HUES6 (cell line): Measurements from ENCODE around the gene CD300LD.

Source experiments
- H3K27ac ChIP-seq: 2 replicates; pipeline ENCODE4 v1.7.0; 2013; ENCODE audit warnings: low read depth, mild to moderate bottlenecking, low read length, inconsistent platforms
- H3K27me3 ChIP-seq: 2 replicates; pipeline ENCODE4 v1.6.1; 2013; ENCODE audit warnings: low read length; ENCODE audit not compliant: control insufficient read depth, insufficient read depth
- H3K36me3 ChIP-seq: 2 replicates; pipeline ENCODE4 v1.6.1; 2013; ENCODE audit warnings: low read length; ENCODE audit not compliant: control insufficient read depth, insufficient read depth
- H3K4me1 ChIP-seq: 2 replicates; pipeline ENCODE4 v1.6.1; 2013; ENCODE audit warnings: low read length; ENCODE audit not compliant: control insufficient read depth, insufficient read depth
- H3K4me3 ChIP-seq: 2 replicates; pipeline ENCODE4 v1.5.1; 2013; ENCODE audit warnings: low read depth, low read length
- H3K9ac ChIP-seq: one replicate; pipeline ENCODE4 v1.6.1; 2013; ENCODE audit warnings: mild to moderate bottlenecking, low read length
- H3K9me3 ChIP-seq: 2 replicates; pipeline ENCODE4 v1.6.1; 2013; ENCODE audit warnings: low read depth, low read length; ENCODE audit not compliant: control insufficient read depth, insufficient read depth

The CD300LD gene

GRCh38 chr17:74606050-74606449 is 14.0 kb upstream of the CD300LD start:
- H3K4me1 ChIP-seq = no peaks in the 10 kb centered on the region
- H3K27ac ChIP-seq = no peak overlapping the region
- no peaks in the 10 kb centered on the region for H3K36me3 ChIP-seq
- H3K4me3 ChIP-seq = no peak overlapping the region
- H3K9me3 ChIP-seq = no peaks in the 10 kb centered on the region
- peaks cover 34% of the 10 kb centered on the region; the same call in 1 of the 2 replicates for H3K27me3 ChIP-seq
- no peak overlapping the region for H3K9ac ChIP-seq

GRCh38 chr17:74605361-74605760 is 13.3 kb upstream of the CD300LD start:
- no peaks in the 10 kb centered on the region for H3K9me3 ChIP-seq
- no peak overlapping the region for H3K9ac ChIP-seq
- H3K36me3 ChIP-seq = no peaks in the 10 kb centered on the region
- peaks cover 30% of the 10 kb centered on the region; the same call in 1 of the 2 replicates for H3K27me3 ChIP-seq
- H3K27ac ChIP-seq = no peak overlapping the region
- H3K4me1 ChIP-seq = no peaks in the 10 kb centered on the region
- H3K4me3 ChIP-seq = no peak overlapping the region

GRCh38 chr17:74604761-74605160 is 12.7 kb upstream of the CD300LD start:
- no peak overlapping the region for H3K9ac ChIP-seq
- no peaks in the 10 kb centered on the region for H3K9me3 ChIP-seq
- H3K36me3 ChIP-seq = no peaks in the 10 kb centered on the region
- no peaks in the 10 kb centered on the region for H3K4me1 ChIP-seq
- H3K27me3 ChIP-seq = peaks cover 24% of the 10 kb centered on the region; the same call in 1 of the 2 replicates
- no peak overlapping the region for H3K4me3 ChIP-seq
- H3K27ac ChIP-seq = no peak overlapping the region

- Histone ChIP-seq H3K36me3 (no peaks in the 10 kb centered on the region), H3K9me3 (no peaks in the 10 kb centered on the region), H3K27me3 (peaks cover 24% of the 10 kb centered on the region; the same call in 1 of the 2 replicates), H3K27ac (no peak overlapping the region), H3K9ac (no peak overlapping the region), H3K4me1 (no peaks in the 10 kb centered on the region), H3K4me3 (no peak overlapping the region)
Measured at GRCh38 chr17:74604200-74604599, 12.1 kb upstream of the CD300LD start.

- Histone ChIP-seq H3K4me1 (no peaks in the 10 kb centered on the region), H3K27ac (no peak overlapping the region), H3K4me3 (no peak overlapping the region), H3K27me3 (peaks cover 23% of the 10 kb centered on the region; the same call in 1 of the 2 replicates), H3K9ac (no peak overlapping the region), H3K36me3 (no peaks in the 10 kb centered on the region), H3K9me3 (no peaks in the 10 kb centered on the region)
Measured at GRCh38 chr17:74603746-74604145, 11.7 kb upstream of the CD300LD start.

GRCh38 chr17:74603037-74603635 is 11.1 kb upstream of the CD300LD start:
- Histone ChIP-seq H3K27ac (no peak overlapping the region), H3K9ac (no peak overlapping the region), H3K4me3 (no peak overlapping the region), H3K36me3 (no peaks in the 10 kb centered on the region), H3K9me3 (no peaks in the 10 kb centered on the region), H3K4me1 (no peaks in the 10 kb centered on the region), H3K27me3 (peaks cover 22% of the 10 kb centered on the region; the same call in 1 of the 2 replicates)

- Histone ChIP-seq H3K4me3 (no peak overlapping the region), H3K27ac (no peak overlapping the region), H3K4me1 (no peaks in the 10 kb centered on the region), H3K9me3 (no peaks in the 10 kb centered on the region), H3K9ac (no peak overlapping the region), H3K27me3 (peaks cover 17% of the 10 kb centered on the region; the same call in 1 of the 2 replicates), H3K36me3 (no peaks in the 10 kb centered on the region)
Measured at GRCh38 chr17:74601944-74602572, 10.0 kb upstream of the CD300LD start.

- H3K27ac ChIP-seq = no peak overlapping the region
Measured at GRCh38 chr17:74599448-74599939, 7.4 kb upstream of the CD300LD start.

GRCh38 chr17:74599023-74599399 is 6.9 kb upstream of the CD300LD start:
- Histone ChIP-seq H3K9ac (no peak overlapping the region), H3K4me1 (no peaks in the 10 kb centered on the region), H3K36me3 (no peaks in the 10 kb centered on the region), H3K27me3 (peaks cover 31% of the 10 kb centered on the region; the same call in 1 of the 2 replicates), H3K27ac (no peak overlapping the region), H3K4me3 (no peak overlapping the region), H3K9me3 (no peaks in the 10 kb centered on the region)

More at GRCh38 chr17:74599448-74599939, 7.4 kb upstream of the CD300LD start:
- H3K9ac ChIP-seq = no peak overlapping the region
- peaks cover 31% of the 10 kb centered on the region; the same call in 1 of the 2 replicates for H3K27me3 ChIP-seq
- no peaks in the 10 kb centered on the region for H3K36me3 ChIP-seq
- no peak overlapping the region for H3K4me3 ChIP-seq
- H3K9me3 ChIP-seq = no peaks in the 10 kb centered on the region
- no peaks in the 10 kb centered on the region for H3K4me1 ChIP-seq

GRCh38 chr17:74598346-74599022 is 6.4 kb upstream of the CD300LD start:
- no peaks in the 10 kb centered on the region for H3K4me1 ChIP-seq
- no peaks in the 10 kb centered on the region for H3K36me3 ChIP-seq
- peaks cover 28% of the 10 kb centered on the region; the same call in 1 of the 2 replicates for H3K27me3 ChIP-seq
- no peaks in the 10 kb centered on the region for H3K9me3 ChIP-seq
- H3K4me3 ChIP-seq = no peak overlapping the region
- H3K9ac ChIP-seq = no peak overlapping the region
- H3K27ac ChIP-seq = no peak overlapping the region
